ENCODE data around the gene THSD8.
"Not testable (repeated sequence)": the region's sequence is repeated elsewhere in the genome, so short reads cannot be mapped to it uniquely, and the experiment has no call there.

Gene THSD8

DNA sequence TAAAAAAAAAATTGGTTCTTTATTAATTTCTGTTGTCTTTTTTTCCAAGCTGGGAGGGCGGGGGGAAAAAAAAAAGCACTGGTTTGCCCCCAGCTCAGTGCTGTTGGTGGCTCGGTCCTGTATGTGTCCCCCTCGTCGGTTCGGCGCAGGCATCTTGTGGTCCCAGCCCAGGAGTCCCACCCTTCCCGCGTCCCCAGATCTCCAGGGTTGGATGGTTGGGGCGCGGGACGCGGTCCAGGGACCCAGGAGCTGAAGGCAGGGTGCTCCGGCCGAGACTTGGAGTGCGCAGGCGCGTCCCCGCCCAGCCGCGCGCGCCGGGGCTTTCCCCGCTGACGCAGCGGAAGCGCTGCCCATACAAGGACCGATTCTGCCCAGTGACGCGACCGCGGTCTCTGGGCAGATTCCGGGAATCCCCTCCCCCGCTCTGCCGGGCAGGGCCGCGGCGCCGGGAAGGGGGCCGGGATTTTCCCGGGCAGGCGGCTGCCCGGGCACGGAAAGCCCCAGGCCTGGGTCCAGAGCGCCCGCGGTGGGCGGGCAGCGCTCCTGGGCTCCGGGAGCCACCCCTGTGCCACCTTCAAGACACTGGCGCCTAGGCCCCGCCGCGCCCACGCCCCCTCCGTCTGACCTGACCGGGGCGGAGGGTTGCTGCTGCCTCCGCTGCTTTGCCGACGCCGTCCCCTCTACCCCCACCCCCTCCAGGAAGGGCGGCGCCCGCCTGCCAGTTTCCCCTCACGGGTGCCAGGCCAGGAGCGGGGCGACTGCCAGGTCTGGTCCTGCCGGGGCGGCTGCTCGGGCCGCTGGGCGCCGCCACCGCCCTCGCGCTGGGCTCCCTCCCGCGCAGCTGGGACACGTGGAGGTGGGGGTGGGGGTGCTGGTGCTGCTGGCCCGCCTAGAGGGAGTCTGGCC, 8.3 kb upstream of the THSD8 start:
- peak; percentile 96 for DNase-seq

DNA sequence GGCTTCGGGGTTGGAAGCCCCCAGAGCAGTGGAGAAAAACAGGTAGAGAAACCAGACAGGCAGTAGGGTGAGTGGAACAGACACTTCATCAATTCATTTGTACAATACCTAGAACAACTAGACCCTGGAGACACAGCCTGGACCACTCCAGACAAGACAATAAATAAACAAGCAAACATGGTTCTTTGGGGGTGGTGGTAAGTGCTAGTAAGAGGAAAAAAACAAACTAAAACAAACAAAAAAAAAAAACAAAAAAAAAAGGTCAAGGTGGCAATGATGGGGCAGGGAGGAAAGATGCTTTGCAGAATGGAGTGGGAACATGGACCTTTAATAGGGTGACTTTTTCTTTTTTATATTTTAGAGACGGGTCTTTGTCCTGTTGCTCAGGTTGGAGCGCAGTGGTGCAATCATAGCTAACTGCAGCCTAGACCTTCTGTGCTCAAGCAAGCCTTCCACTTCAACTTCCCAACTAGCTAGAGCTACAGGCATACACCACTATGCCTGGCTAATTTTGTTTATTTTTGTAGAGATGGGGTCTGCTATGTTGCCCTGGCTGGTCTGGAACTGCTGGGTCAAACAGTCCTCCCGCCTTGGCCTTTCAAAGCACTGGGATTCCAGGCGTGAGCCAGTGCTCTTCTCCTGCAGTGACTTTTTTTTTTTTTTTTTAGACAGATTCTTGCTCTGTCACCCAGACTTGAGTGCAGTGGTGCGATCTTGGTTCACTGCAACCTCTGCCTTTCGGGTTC, 7.5 kb upstream of the THSD8 start:
- DNase-seq: no peak

DNA sequence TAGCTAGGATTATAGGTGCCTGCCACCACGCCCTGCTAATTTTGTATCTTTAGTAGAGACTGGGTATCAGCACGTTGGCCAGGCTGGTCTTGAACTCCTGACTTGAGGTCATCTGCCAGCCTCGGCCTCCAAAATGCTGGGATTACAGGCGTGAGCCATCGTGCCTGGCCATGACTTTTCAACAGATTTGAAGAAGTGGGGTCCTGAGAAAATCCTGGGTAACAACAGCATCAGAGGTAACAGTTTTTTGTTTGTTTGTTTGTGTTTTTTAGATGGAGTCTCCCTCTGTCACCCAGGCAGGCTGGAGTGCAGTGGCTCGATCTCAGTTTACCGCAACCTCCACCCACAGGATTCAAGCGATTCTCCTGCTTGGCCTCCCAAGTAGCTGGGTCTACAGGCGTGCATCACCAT, 6.9 kb upstream of the THSD8 start:
- no peak for DNase-seq

DNA sequence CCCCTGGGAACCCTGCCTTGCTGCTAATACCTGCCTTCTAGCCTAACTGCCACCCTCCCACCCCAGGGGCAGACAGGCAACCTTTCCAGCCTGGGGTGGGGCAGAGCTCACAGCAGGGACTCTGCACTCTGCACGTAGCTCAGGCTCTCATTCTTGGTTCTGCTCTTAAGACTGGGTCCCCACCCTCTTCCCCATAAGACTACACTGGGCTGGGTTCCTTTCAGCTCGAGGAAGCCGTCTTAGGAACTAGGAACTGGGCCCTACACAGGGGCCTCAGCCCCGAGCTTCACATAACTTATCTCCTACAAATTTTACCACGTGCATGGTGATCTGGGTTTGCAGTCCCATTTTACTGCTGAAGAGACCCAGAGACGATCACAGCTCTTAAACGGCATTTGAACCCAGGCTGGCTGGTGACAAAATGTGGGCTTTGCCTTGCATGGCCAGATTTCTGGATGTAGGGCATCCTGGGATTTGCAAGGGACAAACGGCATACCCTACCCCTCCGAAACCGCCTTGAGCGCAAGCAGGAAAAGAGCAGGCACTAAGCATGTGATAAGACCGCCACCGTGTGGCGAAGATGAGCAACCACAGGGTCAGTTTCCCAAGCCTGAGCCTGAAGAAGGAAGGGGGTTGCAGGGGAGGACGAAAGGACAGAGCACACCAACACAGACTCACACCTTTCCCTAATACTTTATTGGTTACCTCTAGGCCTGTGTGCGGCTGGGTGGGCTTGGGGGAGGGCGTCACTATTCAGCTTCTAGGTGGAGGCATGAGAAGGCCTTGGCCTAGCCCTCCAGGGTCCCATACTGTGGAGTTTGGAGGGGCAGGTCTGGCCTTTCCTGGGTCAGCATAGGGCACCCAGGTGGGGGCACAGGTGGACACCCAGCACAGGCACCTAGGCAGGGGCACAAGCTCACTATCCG, 5.5 kb upstream of the THSD8 start:
- DNase-seq: peak; percentile 85

DNA sequence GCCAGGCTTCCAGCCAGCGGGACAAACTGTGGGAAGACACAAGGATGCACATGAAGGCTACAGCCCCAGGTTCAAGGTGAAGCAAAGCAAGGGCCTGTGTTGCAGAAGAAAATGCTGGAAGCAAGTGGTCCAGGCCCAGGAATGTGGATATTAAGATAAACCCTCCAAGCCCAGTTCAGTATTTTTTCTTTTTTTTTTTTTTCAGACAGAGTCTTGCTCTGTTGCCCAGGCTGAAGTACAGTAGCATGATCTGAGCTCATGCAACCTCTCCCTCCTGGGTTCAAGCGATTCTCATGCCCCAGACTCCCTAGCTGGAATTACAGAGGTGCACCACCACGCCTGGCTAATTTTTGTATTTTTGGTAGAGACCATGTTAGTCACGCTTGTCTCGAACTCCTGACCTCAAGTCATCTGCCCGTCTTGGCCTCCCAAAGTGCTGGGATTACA, 4.7 kb upstream of the THSD8 start:
- no peak for DNase-seq

DNA sequence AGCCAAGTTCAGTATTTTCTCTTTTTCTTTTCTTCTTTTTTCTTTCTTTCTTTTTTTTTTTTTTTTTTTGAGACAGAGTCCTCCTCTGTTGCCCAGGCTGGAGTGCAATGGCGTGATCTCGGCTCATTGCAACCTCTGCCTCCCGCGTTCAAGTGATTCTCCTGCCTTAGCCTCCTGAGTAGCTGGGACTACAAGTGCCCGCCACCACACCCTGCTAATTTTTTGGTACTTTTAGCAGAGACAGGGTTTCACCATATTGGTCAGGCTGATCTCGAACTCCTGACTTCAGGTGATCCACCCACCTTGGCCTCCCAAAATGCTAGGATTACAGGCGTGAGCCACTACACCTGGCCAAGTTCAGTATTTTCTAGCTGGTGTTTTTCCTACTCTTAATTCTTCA, 4.3 kb upstream of the THSD8 start:
- not testable (repeated sequence) for DNase-seq

DNA sequence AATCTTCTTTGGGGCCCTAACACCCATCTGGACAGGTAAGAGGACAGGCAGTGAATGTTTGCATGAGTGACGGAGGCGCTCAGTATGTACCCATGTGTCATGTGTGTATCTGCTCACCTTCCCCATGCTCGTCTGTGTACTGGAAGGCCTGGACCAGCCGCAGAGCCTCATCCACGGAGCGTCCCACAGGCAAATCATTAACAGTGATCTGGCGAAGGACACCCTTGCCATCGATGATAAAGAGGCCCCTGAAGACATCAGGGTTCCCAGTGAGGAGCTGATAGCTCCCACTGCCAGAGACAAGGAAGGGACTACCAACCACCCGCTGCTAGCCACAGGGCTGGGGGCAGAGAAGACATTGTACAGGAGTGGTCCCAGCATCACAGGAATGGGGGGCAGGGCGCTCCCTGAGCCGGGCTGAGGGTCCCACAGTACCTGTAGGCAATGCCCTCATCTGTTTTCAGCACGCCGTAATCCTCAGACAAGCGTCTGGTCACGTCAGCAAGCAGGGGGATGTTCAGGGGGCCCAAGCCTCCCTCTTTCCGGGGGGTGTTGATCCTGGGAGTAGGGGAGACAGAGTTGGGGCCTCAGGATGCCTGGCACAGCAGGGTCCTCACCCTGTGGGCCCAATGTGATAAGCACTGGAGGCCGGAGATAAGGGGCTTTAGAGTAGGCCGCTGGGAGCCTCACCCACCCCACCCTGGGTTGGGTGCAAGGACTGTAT, 2.0 kb upstream of the THSD8 start:
- DNase-seq: no peak

DNA sequence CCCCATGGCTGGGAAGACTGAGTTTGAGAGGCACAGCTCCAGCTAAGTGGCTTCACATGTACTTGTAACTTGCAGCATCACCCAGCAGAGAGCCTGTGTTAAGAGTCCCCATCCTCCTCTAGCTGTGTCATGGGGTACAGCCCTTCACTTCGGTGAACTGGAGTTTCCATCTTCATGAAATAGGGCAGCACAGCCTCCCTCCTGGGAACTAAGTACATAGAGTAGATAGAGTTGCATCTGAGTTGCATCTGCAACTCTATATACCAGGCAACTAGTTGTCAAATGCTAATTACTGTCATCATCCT, 1.5 kb upstream of the THSD8 start:
- no peak for DNase-seq

DNA sequence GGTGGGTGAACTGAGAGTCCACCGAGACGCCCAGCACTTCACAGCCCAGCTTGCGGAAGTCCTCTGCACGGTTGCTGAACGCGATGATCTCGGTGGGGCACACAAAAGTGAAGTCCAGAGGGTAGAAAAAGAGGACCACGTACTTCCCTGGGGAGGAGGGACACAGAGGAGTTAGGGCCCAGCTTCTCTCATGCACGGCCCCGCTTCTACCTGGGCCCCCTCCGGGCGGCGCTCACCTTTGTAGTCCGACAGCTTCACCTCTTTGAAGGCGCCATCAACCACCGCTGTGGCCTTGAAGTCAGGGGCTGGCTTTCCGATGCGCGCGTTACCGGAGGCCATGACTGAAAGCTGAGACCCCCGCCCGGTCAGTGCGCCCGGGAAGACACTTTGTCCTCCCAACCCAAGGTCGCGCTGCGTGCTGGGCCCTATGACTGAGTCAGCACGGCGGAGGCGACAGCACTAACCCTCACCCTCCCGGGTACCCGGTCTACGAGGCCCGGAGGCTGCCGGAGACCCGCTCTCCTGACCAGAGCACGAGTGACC, 875 bp upstream of the THSD8 start:
- no peak for DNase-seq

DNA sequence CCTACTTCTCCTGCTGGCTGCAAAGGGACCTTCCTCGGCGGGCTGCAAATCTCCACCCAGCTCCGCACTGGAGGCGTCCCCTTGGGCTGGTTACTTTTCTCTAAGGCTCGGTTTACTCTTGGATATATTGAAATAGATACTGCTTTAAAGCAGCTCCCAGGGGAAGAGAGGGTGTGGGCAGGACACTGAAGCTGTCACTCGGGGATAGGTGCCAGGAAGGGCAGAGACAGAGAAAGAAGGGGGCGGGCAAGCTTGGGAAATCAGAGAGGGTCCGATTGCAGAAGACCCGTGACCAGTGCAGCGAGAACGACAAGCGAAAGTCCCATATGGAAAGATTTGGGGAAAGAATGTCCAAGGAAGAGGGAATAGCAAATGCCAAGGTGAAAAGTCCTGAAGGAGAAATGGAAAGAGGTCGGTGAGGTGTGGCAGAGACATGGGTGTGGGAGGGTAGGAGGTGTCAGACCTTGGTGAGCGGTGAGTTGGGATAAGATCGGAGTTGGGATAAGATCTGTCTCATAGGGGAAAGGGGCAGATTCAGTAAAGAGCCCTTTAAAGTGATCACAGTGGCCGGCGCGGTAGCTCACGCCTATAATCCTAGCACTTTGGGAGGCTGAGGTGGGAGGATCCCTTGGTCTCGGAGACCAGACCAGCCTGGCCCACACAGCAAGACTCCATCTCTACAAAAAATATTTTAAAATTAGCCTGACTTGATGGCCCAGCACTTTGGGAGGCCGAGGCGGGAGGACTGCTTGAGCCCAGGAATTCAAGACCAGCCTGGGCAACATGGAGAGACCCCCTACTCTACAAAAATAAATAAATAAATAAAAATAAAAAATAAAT, 618 bp downstream of the THSD8 start:
- DNase-seq: no peak

DNA sequence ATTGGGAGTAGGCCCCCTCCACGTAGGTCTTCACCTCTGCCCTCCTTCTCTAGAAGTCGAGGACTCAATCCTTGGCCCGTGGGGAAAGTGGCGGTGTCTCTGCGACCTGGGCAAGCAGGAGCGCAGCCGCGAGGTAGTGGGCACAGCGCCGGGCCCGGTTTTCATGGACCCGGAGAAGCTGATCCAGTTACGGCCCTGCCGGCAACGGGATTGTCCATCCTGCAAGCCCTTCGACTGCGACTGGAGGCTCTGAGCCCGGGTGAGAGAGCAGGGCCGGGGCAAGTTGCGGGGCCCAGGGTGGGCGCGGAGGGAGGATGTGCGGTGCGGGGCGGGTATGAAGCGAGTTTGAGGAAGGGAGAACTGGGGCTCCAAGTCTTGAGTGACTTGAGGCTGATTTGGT, 2.2 kb downstream of the THSD8 start:
- no peak for DNase-seq

DNA sequence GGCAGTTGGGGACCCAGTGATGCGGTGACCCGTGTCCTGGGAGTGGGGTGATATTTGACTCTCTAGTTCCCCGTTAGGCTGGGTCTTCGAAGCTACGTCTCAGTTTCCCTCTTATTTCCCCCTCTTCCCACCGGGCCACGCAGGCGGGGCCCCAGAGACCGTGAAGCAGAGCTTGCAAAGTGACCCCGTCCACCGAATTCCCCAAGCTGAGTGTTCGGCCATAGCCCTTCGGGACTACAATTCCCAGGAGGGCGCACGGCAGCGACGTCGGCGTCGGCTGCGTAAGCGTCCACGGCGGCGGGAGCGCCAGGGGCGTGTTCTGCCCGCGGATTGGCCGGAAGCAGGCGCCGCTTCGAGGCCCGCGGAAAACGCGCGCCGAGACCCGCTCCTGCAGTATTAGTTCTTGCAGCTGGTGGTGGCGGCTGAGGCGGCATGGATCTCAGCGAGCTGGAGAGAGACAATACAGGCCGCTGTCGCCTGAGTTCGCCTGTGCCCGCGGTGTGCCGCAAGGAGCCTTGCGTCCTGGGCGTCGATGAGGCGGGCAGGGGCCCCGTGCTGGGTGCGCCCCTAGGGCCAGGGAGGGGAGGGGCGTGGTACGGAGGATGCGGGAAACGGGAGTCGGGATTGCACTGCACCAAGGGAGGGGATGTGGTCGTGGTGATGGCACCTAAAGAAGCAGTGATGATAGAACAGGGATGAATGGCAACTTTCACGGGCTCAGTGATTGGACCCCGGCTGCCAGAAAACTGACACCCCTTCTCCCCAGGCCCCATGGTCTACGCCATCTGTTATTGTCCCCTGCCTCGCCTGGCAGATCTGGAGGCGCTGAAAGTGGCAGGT, 4.6 kb downstream of the THSD8 start, which contains the start of gene RNASEH2A:
TSS of gene RNASEH2A (plus strand) at position 343 of the 840 bp plus-strand sequence. CDS start at position 433, 90 bp downstream.
- DNase-seq: peak; percentile 89

DNA sequence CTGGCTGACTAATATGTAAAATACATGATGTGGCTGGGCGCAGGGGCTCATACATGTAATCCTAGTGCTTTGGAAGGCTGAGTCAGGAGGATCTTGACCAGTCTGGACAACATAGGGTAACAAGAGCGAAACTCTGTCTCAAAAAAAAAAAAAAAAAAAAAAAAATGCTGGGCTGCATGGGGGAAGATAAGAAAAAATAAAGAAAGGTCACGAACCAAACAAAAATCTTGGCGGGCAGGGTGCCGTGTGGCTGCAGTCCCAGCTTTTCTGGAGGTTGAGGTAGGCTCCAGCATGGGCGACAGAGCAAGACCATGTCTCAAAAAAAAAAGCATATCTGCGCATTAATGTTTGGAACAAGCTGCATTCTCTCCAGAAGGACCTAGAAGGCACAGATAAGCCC, 13.2 kb downstream of the THSD8 start:
- no peak for DNase-seq

DNA sequence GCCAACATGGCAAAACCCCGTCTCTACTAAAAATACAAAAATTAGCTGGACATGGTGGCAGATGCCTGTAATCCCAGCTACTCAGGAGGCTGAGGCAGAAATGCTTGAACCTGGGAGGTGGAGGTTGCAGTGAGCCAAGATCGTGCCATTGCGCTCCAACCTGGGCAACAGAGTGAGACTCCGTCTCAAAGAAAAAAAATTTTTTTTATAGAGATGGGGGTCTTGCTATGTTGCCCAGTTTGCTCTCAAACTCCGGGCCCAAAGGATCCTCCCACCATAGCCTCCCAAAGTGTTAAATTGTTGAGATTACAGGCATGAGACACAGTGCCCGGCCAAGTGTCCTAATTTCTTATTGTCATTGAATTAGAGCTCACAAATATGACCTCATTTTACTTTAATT, 15.3 kb downstream of the THSD8 start:
- DNase-seq: not testable (repeated sequence)

DNA sequence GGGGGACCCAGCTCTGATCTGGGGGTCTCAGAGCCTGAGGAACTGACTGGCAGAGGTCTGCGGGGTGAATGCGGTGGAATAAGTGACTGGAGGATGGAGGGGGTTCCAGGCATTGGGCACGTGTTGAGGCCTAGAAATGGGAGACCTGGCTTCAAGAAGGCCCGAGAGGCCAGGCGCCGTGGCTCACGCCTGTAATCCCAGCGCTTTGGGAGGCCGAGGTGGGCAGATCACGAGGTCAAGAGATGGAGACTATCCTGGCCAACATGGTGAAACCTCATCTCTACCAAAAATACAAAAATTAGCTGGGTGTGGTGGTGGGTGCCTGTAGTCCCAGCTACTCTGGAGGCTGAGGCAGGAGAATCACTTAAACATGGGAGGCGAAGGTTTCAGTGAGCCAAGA, 15.9 kb downstream of the THSD8 start:
- DNase-seq: not testable (repeated sequence)

DNA sequence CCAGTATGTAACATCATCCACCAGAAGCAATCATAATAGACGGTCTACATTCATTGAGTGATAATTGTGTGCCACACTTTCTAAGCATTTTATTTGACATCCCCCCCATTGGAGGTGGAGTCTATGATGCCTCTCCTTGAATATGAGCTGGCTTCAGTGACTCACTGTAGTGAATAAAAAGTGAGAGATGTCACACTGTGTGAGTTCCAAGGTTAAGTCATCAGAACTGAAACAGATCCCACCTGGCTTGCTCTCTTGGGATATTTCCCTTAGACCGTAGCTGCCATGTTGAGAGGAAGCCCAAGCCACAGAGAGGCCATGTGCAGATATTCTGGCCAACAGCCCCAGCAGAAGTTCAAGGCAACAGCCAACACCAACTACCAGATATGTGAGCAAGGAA, 19.9 kb downstream of the THSD8 start:
- no peak for DNase-seq

DNA sequence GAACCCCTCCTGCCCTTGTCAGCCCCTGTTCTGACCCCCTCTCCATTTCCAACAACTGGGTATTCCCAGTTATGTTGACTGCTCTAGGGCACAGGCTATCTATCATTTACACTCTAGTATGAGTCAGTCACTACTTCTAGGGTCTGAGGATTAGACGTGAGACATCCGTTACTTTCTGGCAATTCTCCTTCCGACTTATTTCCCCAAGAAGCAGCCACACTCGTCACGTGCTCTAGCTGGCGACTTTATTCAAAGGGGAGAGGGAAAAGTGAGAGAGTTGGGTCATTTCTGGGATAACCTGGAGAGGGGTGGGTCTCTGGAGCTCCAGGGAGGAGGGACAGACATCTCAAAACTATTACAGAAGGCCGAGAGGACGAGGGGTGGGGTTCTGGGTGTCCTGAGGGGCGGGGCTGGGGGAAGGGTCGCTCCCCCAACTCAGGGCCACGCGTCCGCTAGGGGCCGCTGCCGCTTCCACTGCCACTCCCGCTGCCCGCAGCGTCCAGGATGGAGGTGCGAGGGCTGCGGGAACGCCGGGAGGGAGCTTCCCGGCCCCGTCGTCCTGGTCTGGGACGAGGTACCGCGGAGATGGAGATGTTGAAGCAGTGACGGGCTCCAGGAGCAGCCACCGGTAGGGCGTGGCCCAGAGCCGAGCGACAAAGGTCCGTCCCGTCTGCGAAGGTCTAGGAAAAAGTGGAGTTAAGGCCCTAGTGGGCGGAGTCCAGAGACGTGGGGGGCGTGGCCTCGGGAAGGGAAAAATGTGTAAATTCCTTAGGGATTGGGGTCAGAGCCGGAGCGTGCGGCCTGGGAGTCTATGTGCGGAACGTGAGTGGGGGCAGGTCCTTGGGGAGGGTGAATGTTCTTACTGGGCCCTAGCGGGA, 23.6 kb downstream of the THSD8 start:
- DNase-seq: no peak

DNA sequence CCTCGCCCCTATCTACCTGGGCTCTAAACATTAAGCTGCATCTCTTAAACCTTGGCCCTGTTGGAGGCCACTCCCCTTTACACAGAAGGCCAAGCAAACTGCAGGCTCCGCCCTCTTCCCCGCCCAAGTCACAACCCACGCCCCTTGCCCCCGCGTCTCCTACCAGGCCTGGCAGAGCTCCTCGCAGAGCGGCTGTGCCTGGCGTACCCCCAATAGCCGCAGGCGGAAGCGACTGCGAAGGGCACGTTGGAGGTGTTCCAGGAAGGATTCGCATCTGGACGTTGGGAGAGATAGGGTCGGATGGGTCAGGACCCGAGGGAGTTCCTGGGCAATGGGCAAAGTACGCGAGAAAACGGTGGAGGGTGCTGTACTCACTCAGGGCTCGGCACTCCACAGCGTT, 26.6 kb downstream of the THSD8 start:
- no peak for DNase-seq

DNA sequence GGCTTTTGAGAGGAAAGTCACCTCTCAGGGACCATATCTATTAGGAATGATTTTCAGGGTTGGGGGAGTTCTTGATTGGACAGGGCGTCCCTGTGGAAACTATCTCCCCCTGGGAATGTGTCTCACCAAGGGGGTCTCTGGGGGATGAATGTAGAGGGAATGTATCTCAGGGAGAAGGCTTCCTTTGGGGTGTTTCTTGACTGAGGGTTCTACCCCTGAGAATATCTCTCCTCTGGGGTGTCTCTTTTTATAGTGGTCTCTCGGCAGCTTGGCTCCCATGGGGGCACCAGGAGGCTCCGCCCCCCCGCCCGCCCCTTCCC, 31.5 kb downstream of the THSD8 start:
- no peak for DNase-seq
